Stomach (tissue), 9 donors: ENCODE results near the gene KRTAP10-3. TPM values are rescaled to one million over a fixed set of nuclear protein-coding genes. Genes with fewer than 3 reads are reported as not detected.

Experiments
- DNase-seq, 2 donors: peaks; one replicate each; pipeline versions ENCODE4 v3.0.0 to v3.0.0-alpha.2; 2013 to 2019
- H3K27ac ChIP-seq, 5 donors: fragments of 200-600 bp in 4 of 5; sonication (generic) in 4 of 5; one replicate each; pipeline ENCODE4 v1.5.1; 2013 to 2019; ENCODE audit warnings: mild to moderate bottlenecking in 1 of 5, moderate library complexity in 1 of 5
- H3K27me3 ChIP-seq, 3 donors: fragments of 200-600 bp; sonication (generic); one replicate each; pipeline ENCODE4 v1.5.1; 2017 to 2019; ENCODE audit warnings: mixed run types in 1 of 3
- H3K36me3 ChIP-seq, 4 donors: fragments of 200-600 bp; sonication (generic); 1 replicate in 3 of 4; 2 replicates in 1 of 4; pipeline ENCODE4 v1.5.1; 2016 to 2019
- H3K4me1 ChIP-seq, 4 donors: fragments of 200-600 bp; sonication (generic); one replicate each; pipeline ENCODE4 v1.5.1; 2016 to 2019
- H3K4me3 ChIP-seq, 4 donors: fragments of 200-600 bp; sonication (generic) in 3 of 4; one replicate each; pipeline ENCODE4 v1.5.1; 2016 to 2019; ENCODE audit warnings: mild to moderate bottlenecking in 1 of 4
- H3K9me3 ChIP-seq, 4 donors: fragments of 200-600 bp; sonication (generic); one replicate each; pipeline ENCODE4 v1.5.1; 2016 to 2019
- EP300 ChIP-seq: sonication (generic); formaldehyde crosslinking; IDR thresholded peaks from one replicate; pipeline ENCODE4 v1.6.1; 2017; ENCODE audit warnings: antibody characterized with exemption
- POLR2A ChIP-seq, 4 donors: fragments of 450-650 bp; IDR thresholded peaks; one replicate each; pipeline ENCODE4 v1.6.1; 2016; ENCODE audit warnings: antibody characterized with exemption in 4 of 4, control low read depth in 2 of 4, mild to moderate bottlenecking in 1 of 4, moderate library complexity in 1 of 4
- POLR2AphosphoS5 ChIP-seq, 3 donors: sonication (generic); formaldehyde crosslinking; IDR thresholded peaks; one replicate each; pipeline ENCODE4 v1.6.1; 2016; ENCODE audit warnings: antibody characterized with exemption in 3 of 3
- WGBS, 5 donors: extraction: QIAGEN DNeasy Blood & Tissue Kit in 3 of 5; methylation state at CpG; one replicate each; pipeline versions ENCODE4 v1.1.5 to v1.1.7; 2013 to 2018; 5-methylcytosine and 5-hydroxymethylcytosine counted together
- intact Hi-C: fragments of 100-400 bp; cut with DNase I; formaldehyde crosslinking; loops from one replicate; pipeline ENCODE4 v1.15.1; 2023; ENCODE audit warnings: low total_unique reads
- polyA plus RNA-seq, 3 donors: library from polyadenylated mRNA; stranded (reverse); fragments of 200-250 nt; gene quantifications; one replicate each; pipeline ENCODE4 v1.2.3, GENCODE V29; 2013
- total RNA-seq, 5 donors: library from RNA; depleted of rRNA; stranded (reverse); fragments of >200 nt; gene quantifications; one replicate each; pipeline versions ENCODE4 v1.1.0 to v1.2.3, GENCODE V29; 2014 to 2016
- TF ChIP-seq, protein P1 (sequence below), 7 experiments: fragments of 450-650 bp in 4 of 7; fragments of 200-600 bp in 3 of 7; sonication (generic) in 3 of 7; IDR thresholded peaks; one replicate each; pipeline ENCODE4 v1.5.1; 2016 to 2019; ENCODE audit warnings: antibody characterized with exemption in 7 of 7, control low read depth in 2 of 7, mild to moderate bottlenecking in 1 of 7
- donor health status: healthy with polysubstance abuse.
- donor health status: Bipolar disorder and iron deficiency.
- donor health status: healthy.

The KRTAP10-3 gene
- total and polyA plus RNA-seq, 8 donors, result not detected

DNA sequence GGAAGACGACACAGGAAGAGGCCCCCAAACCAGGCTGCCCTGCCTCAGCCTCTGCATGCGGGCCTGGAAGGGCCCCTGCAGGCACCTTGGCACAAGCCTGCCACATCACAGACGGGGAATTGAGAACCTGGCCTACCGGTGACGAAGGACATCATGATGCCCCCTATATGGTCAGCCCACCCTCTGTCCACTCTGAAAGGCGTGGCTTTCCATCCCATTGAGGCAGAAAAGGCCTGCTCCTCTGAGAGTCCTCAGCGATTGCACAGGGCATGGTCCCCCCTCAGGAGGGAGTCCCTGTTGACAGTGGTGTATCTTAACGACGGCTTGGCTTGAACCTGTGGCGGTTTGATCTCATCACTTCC is 30.0 kb downstream of the KRTAP10-3 start:
- TF ChIP-seq, protein P1, sequence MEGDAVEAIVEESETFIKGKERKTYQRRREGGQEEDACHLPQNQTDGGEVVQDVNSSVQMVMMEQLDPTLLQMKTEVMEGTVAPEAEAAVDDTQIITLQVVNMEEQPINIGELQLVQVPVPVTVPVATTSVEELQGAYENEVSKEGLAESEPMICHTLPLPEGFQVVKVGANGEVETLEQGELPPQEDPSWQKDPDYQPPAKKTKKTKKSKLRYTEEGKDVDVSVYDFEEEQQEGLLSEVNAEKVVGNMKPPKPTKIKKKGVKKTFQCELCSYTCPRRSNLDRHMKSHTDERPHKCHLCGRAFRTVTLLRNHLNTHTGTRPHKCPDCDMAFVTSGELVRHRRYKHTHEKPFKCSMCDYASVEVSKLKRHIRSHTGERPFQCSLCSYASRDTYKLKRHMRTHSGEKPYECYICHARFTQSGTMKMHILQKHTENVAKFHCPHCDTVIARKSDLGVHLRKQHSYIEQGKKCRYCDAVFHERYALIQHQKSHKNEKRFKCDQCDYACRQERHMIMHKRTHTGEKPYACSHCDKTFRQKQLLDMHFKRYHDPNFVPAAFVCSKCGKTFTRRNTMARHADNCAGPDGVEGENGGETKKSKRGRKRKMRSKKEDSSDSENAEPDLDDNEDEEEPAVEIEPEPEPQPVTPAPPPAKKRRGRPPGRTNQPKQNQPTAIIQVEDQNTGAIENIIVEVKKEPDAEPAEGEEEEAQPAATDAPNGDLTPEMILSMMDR (IDR thresholded peaks at IDR 0.05), result no peak
- TF ChIP-seq POLR2A (IDR thresholded peaks at IDR 0.05), result no peak
- TF ChIP-seq EP300, result no peak
- TF ChIP-seq POLR2AphosphoS5 (IDR thresholded peaks at IDR 0.05), result no peak
- Histone ChIP-seq H3K4me3 (no peak overlapping the region), H3K27ac (no peak overlapping the region), H3K4me1 (no peaks in the 10 kb centered on the region), H3K27me3 (peaks cover 0 to 55% (median 0%) of the 10 kb centered on the region in 3 donors), H3K9me3 (no peaks in the 10 kb centered on the region), H3K36me3 (no peaks in the 10 kb centered on the region)
- WGBS, 5 donors, result 82 to 88% (median 85%) methylated on average over 4 to 10 of the region's 10 CpGs
- intact Hi-C loops, result no loop called here
- no peak for DNase-seq

DNA sequence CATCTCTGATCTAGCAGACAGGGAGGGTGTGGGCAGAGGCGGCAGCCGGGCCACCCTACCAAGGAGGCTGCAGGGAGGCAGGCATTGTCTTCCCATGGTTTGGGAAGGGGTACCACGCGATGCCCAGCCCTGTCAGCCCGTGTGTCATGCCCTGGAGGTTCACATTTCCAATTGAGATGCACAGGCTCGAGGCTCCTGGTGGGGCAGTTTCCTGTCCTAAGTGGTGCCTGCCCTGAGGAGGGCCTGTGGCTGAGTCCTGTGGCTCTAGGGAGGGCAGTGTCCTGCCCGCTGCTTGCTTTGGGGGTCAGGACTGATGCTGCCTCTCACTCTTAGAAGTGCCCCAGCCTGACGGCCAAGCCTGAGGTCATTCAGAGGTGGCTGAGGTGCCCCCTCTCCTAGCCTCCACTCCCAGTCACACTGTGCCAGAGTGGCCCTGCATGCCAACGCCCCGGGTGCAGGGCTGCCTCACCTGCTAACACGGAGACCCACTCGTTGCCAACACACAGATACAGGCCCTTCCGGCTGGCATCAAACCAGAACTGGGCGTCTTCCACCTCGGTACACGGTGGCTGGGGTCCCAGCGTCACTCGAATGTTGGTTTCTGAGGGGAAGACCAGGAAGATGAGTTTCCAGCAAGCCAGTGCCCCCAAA is 30.5 kb downstream of the KRTAP10-3 start:
- 78 to 82% (median 79%) methylated on average over 14 to 18 of the region's 18 CpGs for WGBS, 5 donors
- no peak overlapping the region for H3K27ac ChIP-seq
- no peaks in the 10 kb centered on the region for H3K36me3 ChIP-seq
- TF ChIP-seq POLR2A (IDR thresholded peaks at IDR 0.05), result no peak
- no peak for TF ChIP-seq POLR2AphosphoS5 (IDR thresholded peaks at IDR 0.05)
- TF ChIP-seq, protein P1 (IDR thresholded peaks at IDR 0.05), result no peak
- no peak for TF ChIP-seq EP300
- no peaks in the 10 kb centered on the region for H3K4me1 ChIP-seq
- peaks cover 0 to 50% (median 0%) of the 10 kb centered on the region in 3 donors for H3K27me3 ChIP-seq
- H3K9me3 ChIP-seq, result no peaks in the 10 kb centered on the region
- intact Hi-C loops, result no loop called here
- no peak for DNase-seq
- no peak overlapping the region for H3K4me3 ChIP-seq

DNA sequence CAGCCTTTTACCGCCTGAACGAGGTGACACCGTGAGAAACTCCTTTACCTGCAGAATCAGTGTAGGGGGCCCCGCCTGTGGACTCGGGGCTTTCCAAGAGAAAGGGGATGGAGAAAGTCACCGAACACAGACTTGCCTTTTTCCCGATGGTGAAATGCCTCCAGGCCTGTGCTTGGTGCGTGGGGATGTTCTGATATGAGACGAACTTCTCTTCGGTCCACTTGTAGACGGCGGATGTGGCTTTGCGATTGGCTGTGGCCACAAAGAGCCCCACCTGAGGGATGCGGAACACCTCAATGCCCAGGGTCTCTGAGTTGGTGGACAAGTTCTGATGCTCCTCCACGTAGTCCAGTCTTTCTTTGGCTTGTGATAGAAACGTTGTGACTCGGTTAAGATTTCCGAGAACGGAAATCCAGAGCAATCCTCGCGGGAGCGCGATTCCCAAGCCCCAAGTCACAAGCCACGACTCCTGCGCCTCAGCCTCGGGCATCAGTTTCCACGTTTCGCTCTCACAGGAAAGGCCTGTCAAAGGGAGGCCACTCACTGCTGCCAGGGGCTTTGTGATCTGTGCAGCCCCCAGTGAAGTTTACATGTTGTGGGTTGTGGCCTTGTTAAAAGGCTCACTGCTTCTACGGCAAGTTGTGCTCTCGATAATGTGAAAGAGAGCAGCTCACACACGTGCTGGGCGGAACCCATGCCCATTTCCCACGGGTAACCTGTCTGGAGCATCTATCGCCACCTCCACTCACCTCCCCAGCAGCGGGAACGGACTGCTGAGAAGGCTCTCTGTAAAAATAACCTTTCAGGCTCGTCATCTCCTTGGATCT is 31.2 kb downstream of the KRTAP10-3 start:
- H3K36me3 ChIP-seq, result no peaks in the 10 kb centered on the region
- H3K9me3 ChIP-seq, result no peaks in the 10 kb centered on the region
- DNase-seq, result no peak
- intact Hi-C loops, result no loop called here
- no peak overlapping the region for H3K27ac ChIP-seq
- peaks cover 0 to 48% (median 0%) of the 10 kb centered on the region in 3 donors for H3K27me3 ChIP-seq
- WGBS, 5 donors, result 87 to 91% (median 89%) methylated on average over 28 to 37 of the region's 37 CpGs
- H3K4me1 ChIP-seq, result no peaks in the 10 kb centered on the region
- no peak overlapping the region for H3K4me3 ChIP-seq
- TF ChIP-seq EP300 (no peak), POLR2A (IDR thresholded peaks at IDR 0.05) (no peak), POLR2AphosphoS5 (IDR thresholded peaks at IDR 0.05) (no peak)
- TF ChIP-seq, protein P1 (IDR thresholded peaks at IDR 0.05), result no peak

DNA sequence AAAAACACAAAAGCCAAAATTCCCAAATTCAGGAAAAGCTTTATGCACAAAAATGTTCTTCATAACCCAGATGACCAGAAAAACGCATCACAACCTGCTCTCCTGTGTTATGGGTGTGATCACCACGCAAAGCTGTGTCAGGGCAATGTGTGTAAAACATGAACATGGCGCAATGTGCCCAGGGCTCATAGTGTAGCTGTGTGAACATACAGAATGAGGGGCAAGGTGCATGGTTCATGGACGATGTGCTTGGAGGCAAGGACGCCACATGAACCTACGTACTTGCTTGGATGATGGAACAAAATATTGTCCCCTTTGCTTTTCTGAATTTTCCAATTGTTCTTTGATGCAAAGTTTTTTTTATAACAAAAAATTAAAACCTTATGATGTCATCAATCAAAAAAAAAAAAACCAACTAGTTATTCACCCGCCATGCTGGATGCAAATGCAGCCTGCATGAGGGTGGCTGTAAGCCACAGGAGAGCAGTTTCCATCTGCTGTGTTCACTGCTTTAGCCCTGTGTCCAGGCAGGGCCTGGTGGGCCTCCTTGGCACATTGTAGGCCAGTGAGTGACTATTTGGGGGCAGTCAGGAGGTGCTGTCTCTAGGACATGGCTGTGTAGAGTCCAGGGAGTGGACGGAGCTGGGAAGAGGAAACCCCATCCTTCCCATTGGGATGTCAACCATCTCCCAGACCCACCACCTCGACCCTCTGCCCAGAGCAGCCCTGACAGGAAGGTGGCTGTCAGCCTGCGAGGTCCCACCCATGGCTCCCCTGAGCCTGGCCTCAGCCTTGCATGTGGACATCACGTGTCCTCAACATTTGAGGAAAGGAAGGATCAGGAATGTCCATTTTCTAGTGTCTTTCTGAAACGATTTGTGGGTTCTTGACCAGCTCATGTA is 32.2 kb downstream of the KRTAP10-3 start:
- no peaks in the 10 kb centered on the region for H3K4me1 ChIP-seq
- no peak overlapping the region for H3K27ac ChIP-seq
- DNase-seq, result no peak
- TF ChIP-seq EP300, result no peak
- H3K4me3 ChIP-seq, result no peak overlapping the region
- intact Hi-C loops, result no loop called here
- H3K9me3 ChIP-seq, result no peaks in the 10 kb centered on the region
- H3K27me3 ChIP-seq, result peaks cover 0 to 53% (median 0%) of the 10 kb centered on the region in 3 donors
- WGBS, 5 donors, result 80 to 86% (median 85%) methylated on average over 12 of the region's 12 CpGs
- H3K36me3 ChIP-seq, result no peaks in the 10 kb centered on the region
